ENCODE data around the gene TFIP11. TPM values are rescaled to one million over a fixed set of nuclear protein-coding genes. Genes with fewer than 3 reads are reported as not detected.

TFIP11 gene
- polyA plus RNA-seq, 1 experiment = 34.8 TPM

DNA sequence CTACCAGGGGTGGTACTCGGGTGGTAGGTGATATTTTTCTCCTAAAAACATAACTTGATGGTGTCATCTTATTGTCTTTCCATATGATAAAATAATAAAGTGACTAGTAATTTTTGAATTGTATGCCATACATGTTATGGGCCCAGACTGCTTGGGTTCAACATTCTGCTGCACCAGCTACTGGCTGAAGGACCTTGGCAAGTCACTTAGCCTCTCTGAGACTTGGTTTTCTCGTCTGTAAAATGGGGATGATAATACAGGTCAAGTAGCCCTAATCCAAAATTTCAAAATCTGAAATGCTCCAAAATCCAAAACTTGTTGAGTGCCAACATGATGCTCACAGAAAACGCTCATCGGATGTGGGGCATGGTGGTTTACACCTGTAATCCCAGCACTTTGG lies 35.6 kb upstream of the TFIP11 start:
- no peak overlapping the region for H3K4me3 ChIP-seq (ENCODE audit: low read depth, low read length)
- ChIA-PET CTCF (interaction anchor here (1.2 kb wide), 1 partner anchor 44 kb away, joined by 3 read pairs; no protein-coding TSS in a partner anchor), POLR2A (no interaction called here)
- DNase-seq (ENCODE audit: low read depth, low spot score) = no peak
- no peak overlapping the region for H3K27ac ChIP-seq (ENCODE audit: low read depth, low read length)
- H3K9me3 ChIP-seq (ENCODE audit: control insufficient read depth, insufficient read depth, low read length) = no peaks in the 10 kb centered on the region
- no peaks in the 10 kb centered on the region for H3K27me3 ChIP-seq (ENCODE audit: control insufficient read depth, insufficient read depth, low read length)
- no peak for TF ChIP-seq CTCF (IDR thresholded peaks at IDR 0.05; ENCODE audit: low read depth, low read length)

DNA sequence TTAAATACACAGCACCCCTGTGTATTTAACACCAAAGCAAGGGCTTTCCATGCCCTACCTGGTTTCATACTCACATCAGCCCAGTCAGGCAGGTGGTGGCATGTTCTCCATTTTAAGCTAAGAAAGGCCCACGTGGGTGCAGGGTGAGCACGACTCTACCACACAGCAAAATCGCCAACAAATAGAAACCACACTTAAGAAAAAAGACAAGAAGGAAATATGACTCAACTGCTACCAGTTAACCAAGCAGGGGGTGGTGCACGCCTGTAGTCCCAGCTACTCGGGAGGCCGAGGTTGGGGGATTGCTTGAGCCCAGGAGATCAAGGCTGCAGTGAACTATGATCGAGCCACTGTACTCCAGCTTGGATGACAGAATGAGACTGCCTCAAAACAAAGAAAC lies 35.2 kb upstream of the TFIP11 start:
- CTCF ChIA-PET = no interaction called here
- Histone ChIP-seq H3K27me3 (ENCODE audit: control insufficient read depth, insufficient read depth, low read length) (no peaks in the 10 kb centered on the region), H3K9me3 (ENCODE audit: control insufficient read depth, insufficient read depth, low read length) (no peaks in the 10 kb centered on the region), H3K27ac (ENCODE audit: low read depth, low read length) (no peak overlapping the region), H3K4me3 (ENCODE audit: low read depth, low read length) (no peak overlapping the region)
- no peak for TF ChIP-seq CTCF (IDR thresholded peaks at IDR 0.05; ENCODE audit: low read depth, low read length)
- no peak for DNase-seq (ENCODE audit: low read depth, low spot score)
- POLR2A ChIA-PET = no interaction called here

- CTCF ChIA-PET = no interaction called here
- DNase-seq (ENCODE audit: low read depth, low spot score) = no peak
- H3K27me3 ChIP-seq (ENCODE audit: control insufficient read depth, insufficient read depth, low read length) = no peaks in the 10 kb centered on the region
- TF ChIP-seq CTCF (IDR thresholded peaks at IDR 0.05; ENCODE audit: low read depth, low read length) = no peak
- H3K27ac ChIP-seq (ENCODE audit: low read depth, low read length) = no peak overlapping the region
- POLR2A ChIA-PET = no interaction called here
- no peak overlapping the region for H3K4me3 ChIP-seq (ENCODE audit: low read depth, low read length)
- H3K9me3 ChIP-seq (ENCODE audit: control insufficient read depth, insufficient read depth, low read length) = no peaks in the 10 kb centered on the region
Observed at GRCh38 chr22:26546282-26546681, 34.0 kb upstream of the TFIP11 start.

- Histone ChIP-seq H3K27me3 (ENCODE audit: control insufficient read depth, insufficient read depth, low read length) (no peaks in the 10 kb centered on the region), H3K27ac (ENCODE audit: low read depth, low read length) (no peak overlapping the region), H3K9me3 (ENCODE audit: control insufficient read depth, insufficient read depth, low read length) (no peaks in the 10 kb centered on the region), H3K4me3 (ENCODE audit: low read depth, low read length) (no peak overlapping the region)
- DNase-seq (ENCODE audit: low read depth, low spot score) = no peak
- CTCF ChIA-PET = no interaction called here
- no peak for TF ChIP-seq CTCF (IDR thresholded peaks at IDR 0.05; ENCODE audit: low read depth, low read length)
- POLR2A ChIA-PET = no interaction called here
Observed at GRCh38 chr22:26545827-26546226, 33.6 kb upstream of the TFIP11 start.

- CTCF ChIA-PET = no interaction called here
- Histone ChIP-seq H3K27ac (ENCODE audit: low read depth, low read length) (no peak overlapping the region), H3K9me3 (ENCODE audit: control insufficient read depth, insufficient read depth, low read length) (no peaks in the 10 kb centered on the region), H3K27me3 (ENCODE audit: control insufficient read depth, insufficient read depth, low read length) (no peaks in the 10 kb centered on the region), H3K4me3 (ENCODE audit: low read depth, low read length) (no peak overlapping the region)
- no peak for TF ChIP-seq CTCF (IDR thresholded peaks at IDR 0.05; ENCODE audit: low read depth, low read length)
- POLR2A ChIA-PET = no interaction called here
- no peak for DNase-seq (ENCODE audit: low read depth, low spot score)
Observed at GRCh38 chr22:26545385-26545784, 33.1 kb upstream of the TFIP11 start.
